ENCODE results near the gene LRRC75A.
A peak's percentile ranks its signal among the peaks of the same experiment; 100 is the strongest.

DNA sequence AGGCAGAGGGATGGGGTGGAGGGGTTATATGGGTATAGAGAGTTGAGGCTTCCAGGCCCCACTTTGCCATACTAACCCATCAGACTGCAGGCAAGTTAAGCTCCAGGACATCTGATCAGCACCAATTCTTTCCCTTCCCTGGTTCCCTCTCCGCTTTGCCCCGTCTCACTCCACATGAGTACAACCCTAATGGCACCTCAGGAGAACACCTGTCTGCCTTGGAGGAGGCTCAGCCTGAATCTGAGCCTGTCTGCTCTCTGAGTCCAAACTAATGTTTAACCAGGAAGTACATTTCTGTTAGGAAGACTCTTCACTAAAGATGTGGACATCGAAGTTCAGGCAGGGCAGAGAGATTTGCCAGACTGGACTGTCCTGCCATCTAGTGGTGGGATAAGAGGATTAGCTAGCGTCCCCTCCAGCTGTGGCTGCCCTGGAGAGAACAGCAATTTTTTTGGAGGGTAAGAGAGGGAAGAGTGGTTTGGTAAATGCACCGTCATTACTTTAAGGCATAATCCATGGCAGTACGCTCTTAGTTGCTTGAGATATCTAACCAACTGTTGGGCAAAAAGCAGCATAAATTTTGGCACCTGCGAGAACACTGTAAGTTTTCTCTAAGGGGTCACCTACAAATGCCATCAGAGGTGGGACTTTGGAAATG is 29.2 kb upstream of the LRRC75A start:
- TF ChIP-seq, protein P1, sequence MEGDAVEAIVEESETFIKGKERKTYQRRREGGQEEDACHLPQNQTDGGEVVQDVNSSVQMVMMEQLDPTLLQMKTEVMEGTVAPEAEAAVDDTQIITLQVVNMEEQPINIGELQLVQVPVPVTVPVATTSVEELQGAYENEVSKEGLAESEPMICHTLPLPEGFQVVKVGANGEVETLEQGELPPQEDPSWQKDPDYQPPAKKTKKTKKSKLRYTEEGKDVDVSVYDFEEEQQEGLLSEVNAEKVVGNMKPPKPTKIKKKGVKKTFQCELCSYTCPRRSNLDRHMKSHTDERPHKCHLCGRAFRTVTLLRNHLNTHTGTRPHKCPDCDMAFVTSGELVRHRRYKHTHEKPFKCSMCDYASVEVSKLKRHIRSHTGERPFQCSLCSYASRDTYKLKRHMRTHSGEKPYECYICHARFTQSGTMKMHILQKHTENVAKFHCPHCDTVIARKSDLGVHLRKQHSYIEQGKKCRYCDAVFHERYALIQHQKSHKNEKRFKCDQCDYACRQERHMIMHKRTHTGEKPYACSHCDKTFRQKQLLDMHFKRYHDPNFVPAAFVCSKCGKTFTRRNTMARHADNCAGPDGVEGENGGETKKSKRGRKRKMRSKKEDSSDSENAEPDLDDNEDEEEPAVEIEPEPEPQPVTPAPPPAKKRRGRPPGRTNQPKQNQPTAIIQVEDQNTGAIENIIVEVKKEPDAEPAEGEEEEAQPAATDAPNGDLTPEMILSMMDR (IDR thresholded peaks at IDR 0.05), result peak; percentile 70 to 91 (median 86)
- no peak for TF ChIP-seq POLR2A (IDR thresholded peaks at IDR 0.05)
